MM.1S (cell line): Measurements from ENCODE around the gene MRPL37.

Experiments
- CTCF ChIP-seq: fragments of 300-600 bp; sonication (generic); IDR thresholded peaks from 2 replicates; pipeline ENCODE4 v1.5.1; 2016; ENCODE audit warnings: antibody characterized with exemption, low read length, mixed read lengths
- EZH2phosphoT487 ChIP-seq: fragments of 300-600 bp; sonication (generic); IDR thresholded peaks from 2 replicates; pipeline ENCODE4 v1.6.1; 2018; ENCODE audit warnings: antibody characterized with exemption, low read length

GRCh38 chr1:54256522-54257345 lies 56.8 kb downstream of the MRPL37 start:
- TF ChIP-seq CTCF (no peak), EZH2phosphoT487 (no peak)
